GM10266 (cell line): ENCODE data around the gene LSMEM2.

Experiments used
- DNase-seq: peaks from one replicate; pipeline ENCODE4 v3.0.0; 2012; ENCODE audit errors: extremely low spot score
- TF ChIP-seq, protein P1 (sequence below): IDR thresholded peaks from 2 replicates; pipeline ENCODE4 v1.5.1; 2012; ENCODE audit warnings: mild to moderate bottlenecking, low read depth; ENCODE audit not compliant: control insufficient read depth, insufficient read depth; ENCODE audit errors: missing control alignments

LSMEM2 gene

DNA sequence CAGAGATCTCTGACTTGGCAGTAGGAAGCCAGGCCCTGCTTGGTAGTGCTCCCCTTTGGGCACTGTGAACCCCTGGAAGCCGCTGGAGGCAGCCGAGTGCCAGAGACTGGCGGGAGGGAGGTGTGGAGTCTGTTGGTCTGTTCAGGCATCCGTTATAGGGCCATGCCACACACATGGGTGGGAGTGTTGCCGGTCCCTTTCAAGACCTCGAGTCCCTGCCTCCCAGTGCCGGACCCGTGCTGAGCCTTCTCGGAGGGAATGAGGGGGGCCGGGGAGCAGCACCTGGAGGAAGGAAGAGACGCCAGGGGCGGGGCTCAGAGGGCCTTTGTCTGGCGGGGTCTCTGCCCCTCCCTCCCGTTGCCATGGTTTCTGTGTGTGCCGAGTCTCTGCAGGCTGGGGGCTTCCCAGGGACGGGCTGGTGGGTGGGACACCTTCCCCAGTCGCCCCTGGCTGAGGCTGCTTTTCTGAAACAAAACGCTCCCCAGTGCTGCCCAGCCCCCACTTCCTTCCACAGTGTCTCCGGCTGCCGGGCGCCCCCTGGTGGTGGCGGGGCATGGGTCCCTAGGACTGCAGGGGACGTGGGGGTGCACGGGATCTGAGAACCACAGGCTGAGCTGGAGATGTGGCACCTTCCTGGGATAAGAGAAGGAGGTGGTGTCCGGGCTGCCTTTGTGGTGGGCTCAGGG, 32.9 kb upstream of the LSMEM2 start:
- peak; percentile 84 for DNase-seq
- TF ChIP-seq, protein P1, sequence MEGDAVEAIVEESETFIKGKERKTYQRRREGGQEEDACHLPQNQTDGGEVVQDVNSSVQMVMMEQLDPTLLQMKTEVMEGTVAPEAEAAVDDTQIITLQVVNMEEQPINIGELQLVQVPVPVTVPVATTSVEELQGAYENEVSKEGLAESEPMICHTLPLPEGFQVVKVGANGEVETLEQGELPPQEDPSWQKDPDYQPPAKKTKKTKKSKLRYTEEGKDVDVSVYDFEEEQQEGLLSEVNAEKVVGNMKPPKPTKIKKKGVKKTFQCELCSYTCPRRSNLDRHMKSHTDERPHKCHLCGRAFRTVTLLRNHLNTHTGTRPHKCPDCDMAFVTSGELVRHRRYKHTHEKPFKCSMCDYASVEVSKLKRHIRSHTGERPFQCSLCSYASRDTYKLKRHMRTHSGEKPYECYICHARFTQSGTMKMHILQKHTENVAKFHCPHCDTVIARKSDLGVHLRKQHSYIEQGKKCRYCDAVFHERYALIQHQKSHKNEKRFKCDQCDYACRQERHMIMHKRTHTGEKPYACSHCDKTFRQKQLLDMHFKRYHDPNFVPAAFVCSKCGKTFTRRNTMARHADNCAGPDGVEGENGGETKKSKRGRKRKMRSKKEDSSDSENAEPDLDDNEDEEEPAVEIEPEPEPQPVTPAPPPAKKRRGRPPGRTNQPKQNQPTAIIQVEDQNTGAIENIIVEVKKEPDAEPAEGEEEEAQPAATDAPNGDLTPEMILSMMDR, result peak; percentile 99

DNA sequence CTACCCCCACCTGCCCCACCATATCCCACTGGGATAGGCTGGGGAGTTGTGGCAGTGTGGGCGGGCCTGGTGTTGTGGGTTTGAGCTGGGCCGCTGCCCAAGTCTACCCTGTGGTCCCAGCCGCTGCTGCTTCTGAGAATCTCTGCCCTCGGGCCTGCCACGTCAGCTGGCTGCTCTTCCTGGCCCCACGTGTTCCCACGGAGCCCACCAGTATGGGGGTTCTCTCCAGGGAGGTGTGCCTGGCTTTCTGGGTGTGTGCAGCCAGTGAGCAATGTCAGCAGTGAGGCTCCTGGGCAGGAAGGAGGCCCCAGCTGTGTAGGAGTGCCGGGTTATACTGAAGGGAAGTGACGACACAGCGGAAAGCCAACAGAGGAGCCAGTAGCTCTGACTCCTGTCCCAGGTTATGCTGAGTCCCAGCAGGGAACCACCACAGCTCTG, 32.4 kb upstream of the LSMEM2 start:
- DNase-seq, result peak; percentile 77
- TF ChIP-seq, protein P1, result no peak

DNA sequence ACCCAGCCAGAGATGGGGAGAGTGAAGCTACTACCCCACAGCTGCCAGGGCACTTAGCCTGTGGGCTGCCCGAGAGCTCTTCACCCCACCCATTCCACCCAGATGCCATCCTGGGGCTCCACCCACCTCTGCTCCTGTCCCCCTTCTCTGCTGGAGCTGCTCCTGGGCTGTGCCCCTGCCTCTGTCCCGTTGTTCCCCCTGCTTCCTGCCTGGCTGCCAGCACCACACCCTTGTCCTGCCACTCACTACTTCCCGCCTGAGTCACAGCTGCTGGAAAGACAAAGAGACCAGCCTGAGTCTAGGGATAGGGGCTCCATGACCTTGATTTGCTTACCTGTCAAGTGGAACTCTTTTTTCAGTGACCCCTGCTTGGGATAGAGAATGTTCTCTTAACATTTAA, 30.5 kb upstream of the LSMEM2 start:
- DNase-seq, result no peak
- TF ChIP-seq, protein P1, result no peak

DNA sequence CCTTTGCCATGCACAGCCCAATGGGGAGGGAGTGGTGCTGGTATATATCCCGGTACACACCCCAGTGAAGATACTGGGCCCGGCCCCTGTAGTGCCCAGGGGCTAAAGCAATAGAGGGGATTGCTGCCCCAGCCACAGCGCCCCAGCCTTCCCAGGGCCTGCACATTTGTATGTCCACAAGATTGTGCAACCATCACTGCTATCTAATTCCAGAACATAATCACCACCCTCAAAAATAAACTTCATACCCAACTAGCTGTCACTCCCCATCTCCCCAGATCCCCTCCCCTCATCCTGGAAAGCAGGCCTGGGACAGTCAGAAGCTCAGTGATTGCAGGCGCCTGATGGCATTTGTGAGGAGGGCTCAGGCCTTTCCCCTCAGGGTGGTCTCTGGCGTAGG, 29.4 kb upstream of the LSMEM2 start:
- no peak for DNase-seq
- TF ChIP-seq, protein P1, result no peak

DNA sequence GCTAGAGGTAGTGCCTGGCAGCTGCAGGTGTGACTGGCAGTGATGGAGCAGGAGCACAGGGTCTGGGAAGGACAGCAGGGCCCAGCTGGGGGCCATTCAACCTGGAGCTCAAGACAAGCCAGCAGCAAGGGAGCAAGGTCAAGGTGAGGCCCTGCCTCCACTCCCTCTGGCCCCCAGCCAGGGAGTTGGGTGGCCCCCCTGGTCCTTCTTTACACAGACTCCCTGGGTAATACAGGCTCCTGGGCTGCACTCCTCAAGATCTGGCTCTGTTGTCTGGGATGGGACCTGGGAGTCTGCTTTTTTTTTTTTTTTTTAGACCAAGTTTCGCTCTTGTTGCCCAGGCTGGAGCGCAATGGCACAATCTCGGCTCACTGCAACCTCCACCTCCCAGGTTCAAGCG, 28.4 kb upstream of the LSMEM2 start:
- no peak for DNase-seq

DNA sequence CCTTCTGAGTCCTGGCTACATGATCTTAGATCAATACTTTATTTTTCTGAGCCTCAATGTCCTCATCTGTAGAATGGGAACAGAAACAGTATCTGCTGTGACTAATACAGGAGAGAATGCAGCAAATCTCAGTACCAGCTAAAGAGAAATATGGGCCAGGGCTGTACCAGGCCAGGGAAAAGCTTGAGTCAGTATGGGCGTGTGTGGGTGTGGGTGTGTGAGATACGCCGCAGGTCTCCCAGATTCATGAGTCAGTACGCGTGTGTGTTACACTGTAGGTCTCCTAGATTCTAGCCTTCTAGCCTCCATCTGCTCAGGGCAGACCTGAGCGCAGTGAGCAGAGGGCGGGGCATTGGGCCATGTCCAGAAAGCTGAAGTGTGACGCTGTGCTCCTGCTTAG, 27.7 kb upstream of the LSMEM2 start:
- no peak for DNase-seq
- TF ChIP-seq, protein P1, result no peak

More for the DNA sequence above, 28.4 kb upstream of the LSMEM2 start:
- TF ChIP-seq, protein P1, result no peak

DNA sequence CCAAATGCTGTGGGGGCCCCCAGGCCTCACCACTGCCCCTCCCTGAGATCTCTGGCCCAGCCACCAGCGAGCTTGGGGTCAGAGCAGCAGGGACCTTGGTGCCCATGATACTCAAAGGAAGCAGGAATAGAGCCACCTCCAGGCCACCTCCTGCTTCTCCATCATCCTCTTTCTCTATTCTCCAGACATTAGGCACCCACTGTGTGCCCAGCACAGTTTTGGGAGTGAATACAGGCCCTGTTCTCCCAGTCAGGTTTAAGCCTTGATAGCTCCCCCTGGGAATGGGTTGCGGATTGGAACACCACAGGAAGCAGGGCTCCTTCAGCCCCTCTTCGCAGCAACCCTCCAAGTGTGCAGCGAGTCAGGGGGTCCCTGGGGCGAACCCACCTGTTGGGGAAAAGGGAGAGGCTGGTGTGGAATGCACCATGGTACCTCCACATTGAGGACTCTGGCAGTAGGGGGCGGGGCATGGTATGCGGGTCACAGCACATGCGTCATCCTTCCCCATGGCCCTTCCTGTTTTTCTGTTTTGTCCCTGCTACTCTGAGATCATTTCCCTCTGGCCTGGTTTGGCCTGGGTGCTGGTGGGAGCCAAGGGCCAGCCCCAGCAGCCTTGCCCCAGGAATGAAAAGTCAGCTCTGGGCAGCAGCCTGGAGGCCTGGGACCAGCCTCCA, 24.2 kb upstream of the LSMEM2 start:
- TF ChIP-seq, protein P1, result no peak
- no peak for DNase-seq
